GM21786 (cell line): Measurements from ENCODE around the gene KDM8.

Experiments
- ATAC-seq: cut with Tn5 transposase; IDR thresholded peaks from one replicate; pipeline ENCODE4 v1.9.1; 2021; ENCODE audit not compliant: unreplicated experiment

KDM8 gene

DNA sequence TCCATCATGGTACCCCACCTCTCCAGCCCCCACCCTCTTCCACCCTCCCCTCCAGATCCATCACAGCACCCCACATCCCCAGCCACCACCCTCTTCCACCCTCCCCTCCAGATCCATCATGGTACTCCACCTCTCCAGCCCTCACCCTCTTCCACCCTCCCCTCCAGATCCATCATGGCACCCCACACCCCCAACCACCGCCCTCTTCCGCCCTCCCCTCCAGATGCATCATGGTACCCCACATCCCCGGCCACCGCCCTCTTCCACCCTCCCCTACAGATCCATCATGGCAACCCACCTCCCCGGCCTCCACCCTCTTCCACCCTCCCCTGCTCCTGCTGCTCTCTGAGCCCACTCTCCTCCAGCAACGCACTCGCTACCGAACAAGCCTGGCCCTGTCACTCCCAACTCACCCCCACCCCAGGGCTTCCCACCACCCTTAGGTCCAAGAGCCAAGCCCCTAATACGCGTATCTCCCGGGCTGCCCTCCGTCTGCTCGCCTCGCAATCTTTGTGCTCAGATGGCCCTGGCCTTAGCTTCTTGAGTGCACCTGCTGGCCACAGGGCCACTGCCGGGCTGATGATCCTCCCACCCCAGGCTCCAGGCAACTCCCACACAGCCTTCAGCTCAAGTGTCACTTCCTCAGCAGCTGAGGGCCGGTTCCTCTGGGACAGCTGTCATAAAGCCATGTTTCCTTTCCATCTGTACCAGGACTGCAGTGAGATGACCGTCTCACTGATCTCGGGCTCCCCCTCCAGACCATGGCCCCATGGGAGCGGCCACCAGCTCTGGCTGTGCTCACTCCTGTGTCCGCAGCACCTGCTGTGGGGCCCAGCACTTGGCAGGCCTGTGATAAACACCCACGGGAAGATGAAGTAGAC is 25.5 kb downstream of the KDM8 start:
- no peak for ATAC-seq

DNA sequence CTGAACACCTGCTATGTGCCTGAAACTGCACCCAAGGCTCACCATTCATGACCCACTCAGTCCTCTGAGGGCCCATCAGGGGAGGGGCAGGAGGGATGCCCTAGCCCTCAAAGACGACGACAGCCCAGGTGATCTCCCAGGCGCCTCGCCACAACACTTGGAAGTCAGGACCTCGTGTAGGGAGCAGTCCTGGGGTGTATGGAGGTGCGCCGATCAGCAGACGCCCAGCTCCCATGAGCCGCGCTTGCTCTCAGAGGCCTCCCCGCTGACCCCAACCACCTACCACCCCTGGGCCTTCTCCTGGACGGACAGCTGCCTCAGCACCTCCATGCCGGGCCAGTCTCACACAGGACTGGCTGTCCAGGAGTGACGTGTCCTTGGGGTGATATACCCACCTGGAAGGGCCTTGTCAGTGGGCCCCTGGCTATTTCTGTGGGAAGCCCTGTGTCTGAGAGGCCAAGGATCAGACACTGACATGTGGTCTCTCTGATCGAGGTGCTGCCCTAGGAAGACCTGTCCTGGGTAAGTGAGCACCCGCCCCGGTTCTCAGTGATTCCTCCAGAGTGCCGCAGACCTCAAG is 26.7 kb downstream of the KDM8 start:
- no peak for ATAC-seq

DNA sequence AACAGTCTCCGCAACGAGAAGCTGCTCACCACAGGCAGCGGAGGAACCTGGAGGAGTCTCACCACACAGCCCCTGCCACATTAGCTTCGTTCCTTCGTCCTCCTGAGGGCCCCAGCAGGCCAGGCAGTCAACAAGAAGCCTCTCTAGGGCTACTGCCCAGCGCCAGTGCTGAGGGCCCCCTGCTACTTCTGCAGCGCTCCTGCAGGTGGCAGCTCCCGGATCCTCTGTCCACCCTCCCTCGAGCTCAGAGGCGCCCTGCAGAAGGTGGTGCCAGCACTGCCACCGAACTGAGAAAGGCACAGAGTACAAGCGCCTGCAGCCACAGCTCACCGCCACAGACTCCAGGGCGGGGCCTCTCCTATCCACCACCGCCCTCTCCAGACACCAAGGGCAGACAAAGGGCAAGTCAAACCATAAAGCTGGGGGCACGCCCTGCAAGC is 27.3 kb downstream of the KDM8 start:
- no peak for ATAC-seq

DNA sequence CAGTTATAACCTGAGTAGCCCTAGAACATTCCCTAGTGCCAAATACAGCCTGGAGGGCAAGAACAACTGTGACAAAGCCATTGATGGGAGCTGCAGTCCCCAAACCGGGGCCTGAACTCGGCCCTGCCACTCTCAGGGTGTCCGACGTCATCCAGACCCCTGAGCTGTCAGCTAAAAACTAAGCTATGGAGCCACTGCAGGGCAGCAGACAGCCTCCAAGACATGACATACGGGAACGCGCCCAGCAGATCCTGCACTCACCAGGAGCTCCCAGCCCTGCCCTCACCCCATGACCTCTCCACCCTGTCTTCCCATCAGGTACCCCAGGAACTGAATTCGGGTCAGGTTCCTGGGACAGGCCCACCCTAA is 28.4 kb downstream of the KDM8 start:
- no peak for ATAC-seq

DNA sequence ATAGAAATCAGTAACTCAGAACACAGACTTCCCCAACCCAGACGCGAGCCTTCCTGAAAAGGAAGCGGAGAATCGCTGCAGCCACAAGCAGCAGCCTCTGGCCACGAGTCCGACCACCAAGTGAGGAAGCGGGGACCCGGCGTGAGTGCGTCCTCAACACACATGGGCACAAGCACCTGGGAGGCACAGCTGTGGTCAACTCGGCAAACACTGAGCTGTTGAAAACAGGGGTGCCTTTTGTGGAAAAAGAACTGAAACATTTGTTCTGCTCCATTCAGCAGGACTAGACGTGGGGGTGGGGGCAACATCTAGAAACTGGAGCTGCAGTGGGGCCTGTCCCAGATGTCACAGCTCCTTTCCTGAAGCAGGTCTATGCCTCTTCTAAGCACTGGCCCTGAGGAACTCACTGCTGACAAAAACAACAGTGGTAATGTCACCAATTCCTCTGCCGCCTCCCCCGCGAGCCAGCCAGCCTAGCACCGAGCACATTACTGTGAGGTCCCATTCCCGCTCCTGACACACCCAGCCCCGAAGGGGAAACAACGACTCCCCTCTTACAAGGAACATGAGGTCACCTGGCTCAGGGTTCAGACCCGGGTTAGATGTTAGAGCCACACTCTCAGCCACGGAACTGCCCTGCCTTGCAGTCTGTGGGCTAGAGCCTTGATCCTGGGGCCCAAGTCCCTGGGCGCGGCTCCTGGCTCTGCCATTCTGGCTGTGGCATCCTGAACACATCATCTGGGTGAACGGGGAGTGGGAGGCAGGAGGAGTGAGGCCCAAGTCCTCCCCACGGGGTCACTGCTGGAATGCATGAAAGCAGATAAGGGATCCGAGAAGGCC is 29.0 kb downstream of the KDM8 start:
- ATAC-seq = peak; percentile 62

DNA sequence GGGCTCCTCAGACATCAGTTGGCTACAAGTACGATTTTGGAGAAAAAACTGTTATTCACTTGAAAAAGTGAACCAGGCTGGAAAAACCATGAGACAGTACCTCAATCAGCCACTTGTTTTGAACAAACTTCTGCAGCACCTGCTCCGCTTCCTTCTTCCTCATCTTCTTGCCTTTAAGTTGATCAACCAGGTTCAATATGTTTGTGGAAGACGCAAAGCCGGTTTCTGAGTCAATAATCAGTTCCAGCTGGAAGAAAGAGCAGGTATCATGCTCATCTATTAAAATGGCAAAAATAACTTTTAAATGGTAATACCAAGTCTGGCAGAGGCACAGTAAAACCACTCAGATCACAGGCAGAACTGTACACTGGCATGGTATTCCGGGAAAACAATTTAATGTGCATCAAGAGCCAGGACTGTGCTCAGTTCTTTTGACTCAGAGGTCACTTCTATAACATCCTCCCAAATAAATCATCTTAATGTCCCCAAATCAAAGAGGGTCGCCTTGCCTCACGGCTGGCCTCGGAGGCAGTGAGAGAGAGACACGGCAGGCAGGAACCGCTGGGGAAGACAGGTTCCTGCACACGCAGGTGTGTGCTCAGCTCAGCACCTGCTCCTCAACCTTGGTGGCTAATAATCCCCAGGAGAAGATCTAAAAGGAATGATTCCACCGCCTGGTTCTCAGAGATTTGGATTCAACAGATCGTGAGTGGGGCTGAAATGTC is 29.7 kb downstream of the KDM8 start:
- no peak for ATAC-seq

DNA sequence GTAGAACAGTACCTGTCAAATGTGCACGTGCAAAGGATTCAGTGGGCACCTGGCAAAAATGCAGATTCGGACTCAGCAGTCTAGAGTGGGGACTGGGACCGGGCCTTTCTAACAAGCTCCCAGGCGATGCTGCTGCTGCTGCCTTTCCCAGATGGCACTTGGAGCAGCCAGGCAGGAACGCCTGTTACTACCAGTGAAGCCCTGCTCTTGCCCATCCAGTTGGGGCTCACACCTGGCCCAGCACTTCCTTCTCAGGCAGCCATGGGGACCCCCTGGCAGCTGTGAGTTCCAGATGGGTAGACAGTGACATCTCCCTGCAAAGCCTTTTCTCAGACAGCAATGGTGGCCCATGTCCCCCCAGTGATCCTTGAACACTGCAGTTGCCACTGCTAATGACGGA is 30.4 kb downstream of the KDM8 start:
- no peak for ATAC-seq

DNA sequence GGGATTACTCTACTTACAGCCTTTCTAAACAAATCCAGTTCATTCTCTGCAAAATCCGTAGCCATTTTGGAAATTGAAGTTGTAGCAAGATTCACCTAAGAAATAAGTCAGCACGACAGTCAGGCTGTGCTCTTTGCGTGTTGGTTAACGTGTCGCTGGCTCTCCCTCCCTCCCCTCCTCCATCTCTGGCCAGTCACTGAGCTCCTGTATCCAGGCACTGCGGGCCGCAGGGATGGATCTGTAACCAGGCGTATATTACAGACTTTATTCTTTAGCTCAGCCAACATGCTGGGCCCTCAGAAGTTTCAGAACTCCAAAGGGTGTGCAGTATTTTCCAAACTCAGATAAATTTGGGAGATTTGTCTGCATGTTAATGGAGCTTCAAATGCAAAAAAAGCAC is 30.8 kb downstream of the KDM8 start:
- no peak for ATAC-seq

DNA sequence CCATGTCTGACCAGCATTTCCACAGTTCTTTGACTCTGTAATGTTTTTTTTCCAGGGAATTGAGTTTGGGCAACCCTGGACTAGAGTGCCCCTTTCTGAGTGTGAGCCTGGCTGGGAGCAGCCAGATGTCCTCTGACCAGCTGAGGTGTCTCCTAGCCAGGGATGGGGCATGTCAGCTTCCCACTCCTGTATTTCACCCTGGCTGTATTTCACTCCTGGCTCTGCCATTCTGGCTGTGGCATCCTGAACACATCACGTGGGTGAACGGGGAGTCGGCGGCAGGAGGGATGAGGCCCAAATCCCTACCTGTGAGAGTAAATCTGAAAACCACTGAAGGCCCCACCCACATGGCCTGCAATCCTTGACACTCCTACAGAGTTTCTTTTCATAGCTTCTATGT is 31.3 kb downstream of the KDM8 start:
- no peak for ATAC-seq

DNA sequence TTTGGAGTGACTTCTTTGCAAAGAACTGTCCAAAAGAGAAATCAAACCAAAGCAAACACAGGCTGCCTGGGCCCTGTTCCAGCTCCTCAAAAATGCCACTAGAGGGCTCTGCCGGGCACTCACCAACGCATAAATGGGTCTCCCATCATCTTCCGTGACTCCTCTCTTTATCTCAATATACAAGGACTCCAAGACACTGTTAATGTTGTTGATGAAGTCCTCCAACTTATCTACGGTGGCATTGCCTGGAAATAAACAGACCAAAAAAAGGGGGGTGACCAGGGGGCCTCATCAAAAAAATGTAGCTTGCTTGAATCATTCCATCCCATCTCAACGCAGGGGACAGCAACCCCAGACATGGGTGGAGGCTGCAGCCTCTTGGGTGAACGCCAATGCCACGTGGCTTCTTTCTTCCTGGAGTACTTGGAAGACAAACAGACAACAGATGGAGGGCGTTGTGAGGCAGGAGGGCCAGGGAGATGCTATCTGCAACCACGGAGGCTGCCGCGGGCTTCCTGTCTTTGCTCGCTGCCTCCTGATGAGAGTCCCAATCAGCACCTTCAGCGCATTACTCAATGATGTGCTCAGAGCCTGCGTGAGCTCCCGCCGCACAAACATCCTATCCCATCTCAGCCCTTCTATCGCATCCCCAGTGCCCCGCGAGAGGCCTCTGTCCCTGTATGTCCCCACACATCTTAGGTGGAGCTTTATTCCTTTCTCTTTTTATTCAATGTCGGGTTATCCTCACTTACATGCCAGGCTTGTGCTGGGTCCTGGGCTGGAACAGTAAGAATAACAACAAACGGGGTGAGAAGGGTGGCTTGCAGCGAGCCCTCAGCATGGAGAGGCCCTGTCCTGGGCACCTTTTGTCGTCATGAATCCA is 32.0 kb downstream of the KDM8 start:
- ATAC-seq = no peak

DNA sequence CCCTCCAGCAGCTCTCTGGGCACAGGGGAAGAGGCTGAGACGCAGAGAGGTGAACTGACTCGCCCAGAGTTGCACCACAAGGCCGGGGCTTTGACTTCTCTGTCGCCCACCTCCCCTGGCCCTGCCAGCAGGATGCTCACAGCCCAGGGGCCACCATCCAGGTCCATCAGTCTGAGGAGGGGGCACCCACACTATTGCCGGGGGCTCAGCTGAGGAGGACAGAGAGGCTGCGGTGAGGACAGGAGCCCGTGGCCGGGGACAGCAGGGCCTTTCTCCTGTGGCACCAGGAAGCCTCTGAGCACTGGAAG is 32.6 kb downstream of the KDM8 start:
- no peak for ATAC-seq

DNA sequence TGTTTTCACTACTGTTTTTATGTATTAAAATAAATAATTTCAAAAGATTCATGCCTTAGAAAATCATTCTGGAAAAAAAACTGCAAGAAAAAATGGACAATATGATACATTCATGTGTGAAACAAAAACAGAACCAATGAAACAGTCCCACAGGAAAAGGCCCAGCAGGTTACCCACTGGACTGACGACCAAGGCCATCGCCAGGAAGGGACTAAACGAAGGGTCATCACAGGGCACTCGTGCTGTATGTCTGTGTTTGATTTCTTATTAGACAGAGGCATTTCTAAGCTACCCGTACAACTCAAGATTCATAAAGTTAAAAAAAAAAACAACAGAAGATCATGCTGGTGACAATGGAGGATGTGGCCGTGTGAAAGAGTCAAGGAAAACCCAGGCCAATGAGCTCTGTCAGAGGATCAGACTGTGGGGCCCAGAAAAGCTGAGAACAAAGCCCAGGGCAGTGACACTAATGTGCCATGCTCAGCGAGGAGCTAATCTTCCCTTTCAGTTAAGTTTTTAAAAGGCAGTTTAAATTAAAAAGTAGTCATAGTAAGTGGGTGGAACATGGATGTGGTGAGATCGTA is 33.4 kb downstream of the KDM8 start:
- no peak for ATAC-seq

DNA sequence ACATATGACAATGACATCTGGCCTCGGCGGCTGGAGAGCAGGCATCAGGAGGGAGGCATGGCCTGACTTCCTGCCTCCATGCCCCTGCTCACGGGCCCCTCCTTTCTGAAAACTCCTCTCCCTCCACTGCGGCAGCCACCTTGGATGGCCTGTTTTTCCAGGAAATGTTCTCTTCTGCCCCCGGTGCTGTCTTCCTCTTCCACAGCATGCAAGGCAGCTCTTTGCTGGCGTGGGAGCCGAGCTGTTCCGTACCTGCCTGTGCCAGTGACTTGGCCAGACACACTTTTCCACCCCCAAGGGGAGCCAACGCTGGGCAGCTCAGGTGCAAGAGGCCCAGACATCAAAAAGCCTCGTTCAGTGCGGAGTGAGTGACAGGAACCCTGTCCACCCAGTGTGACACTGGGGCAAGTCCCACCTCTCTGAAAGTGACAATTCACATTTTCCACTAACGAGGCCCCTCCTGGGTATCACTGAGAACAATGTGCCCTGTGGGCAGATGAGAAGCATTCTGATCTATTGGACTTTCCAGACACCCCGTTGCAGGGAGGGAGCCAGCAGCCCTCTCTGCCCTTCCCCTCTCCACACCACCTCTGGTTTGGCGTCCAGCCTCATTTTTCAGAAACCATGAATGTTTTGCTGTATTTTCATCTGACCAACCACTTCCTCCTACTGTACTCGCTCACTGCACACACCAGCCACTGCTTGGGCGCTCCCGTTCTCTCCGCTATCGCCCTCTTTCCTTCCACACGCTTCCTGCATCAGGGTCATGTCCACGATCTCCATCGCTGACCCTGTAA is 34.1 kb downstream of the KDM8 start:
- peak; percentile 69 for ATAC-seq

DNA sequence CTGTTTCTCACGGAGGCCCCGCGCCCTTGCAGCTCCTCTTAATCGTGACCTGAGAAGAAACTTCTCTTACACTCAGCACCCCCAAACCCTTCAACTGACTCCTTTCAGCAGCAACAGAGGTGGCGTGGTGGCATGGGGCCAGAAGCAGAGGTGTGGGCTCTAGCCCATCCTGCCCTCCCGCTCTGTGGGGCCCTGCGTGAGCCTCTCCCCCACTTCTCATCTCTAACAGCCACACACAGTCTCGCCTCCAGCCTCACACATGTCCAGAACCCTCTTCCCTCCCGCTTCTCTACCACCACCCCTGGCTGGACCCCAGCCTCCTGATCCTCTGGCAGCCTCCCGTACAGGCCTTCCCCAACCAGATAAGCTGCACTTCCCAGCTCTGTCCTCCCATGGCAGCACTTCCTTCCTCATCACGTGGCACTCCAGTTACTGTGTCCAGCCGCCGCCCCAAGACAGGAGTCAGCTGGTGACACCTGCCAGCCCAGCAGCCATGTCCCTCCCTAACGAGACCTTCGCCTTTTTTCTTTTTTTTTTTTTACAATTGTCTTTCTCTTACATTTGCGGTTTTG is 34.8 kb downstream of the KDM8 start:
- peak; percentile 6 for ATAC-seq

DNA sequence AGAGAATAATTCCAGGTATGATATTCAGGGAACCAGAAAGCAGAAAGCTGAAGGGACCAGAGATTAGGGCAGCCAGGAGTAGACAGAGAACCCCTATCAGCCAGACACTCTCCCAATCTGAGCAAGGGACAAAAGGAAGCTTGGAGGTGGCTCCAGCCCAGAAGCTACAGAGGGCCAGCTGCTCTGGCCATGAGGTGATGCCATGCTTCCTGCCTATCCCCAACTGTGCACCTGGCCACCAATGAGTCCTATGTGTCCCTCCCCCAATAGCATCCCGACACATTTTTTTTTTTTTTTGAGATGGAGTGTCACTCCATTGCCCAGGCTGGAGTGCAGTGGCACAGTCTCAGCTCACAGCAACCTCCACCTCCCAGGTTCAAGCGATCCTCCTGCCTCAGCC is 35.3 kb downstream of the KDM8 start:
- ATAC-seq = no peak

DNA sequence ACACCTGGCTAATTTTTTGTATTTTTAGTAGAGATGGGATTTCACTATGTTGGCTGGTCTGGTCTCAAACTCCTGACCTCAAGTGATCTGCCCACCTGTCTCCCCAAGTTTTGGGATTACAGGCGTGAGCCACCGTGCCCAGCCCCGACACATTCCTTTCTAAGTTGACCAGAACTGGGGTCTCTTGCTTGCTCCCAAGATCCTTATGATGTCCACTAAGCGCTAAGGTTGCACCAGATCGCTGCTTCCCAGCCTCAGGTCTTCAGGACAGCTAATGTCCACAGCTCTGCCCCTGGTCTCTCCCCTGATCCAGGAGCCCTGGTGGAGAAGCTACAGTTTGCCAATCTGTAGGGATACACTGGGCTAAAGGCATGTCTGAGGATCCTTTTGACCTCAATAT is 35.7 kb downstream of the KDM8 start:
- ATAC-seq = no peak

DNA sequence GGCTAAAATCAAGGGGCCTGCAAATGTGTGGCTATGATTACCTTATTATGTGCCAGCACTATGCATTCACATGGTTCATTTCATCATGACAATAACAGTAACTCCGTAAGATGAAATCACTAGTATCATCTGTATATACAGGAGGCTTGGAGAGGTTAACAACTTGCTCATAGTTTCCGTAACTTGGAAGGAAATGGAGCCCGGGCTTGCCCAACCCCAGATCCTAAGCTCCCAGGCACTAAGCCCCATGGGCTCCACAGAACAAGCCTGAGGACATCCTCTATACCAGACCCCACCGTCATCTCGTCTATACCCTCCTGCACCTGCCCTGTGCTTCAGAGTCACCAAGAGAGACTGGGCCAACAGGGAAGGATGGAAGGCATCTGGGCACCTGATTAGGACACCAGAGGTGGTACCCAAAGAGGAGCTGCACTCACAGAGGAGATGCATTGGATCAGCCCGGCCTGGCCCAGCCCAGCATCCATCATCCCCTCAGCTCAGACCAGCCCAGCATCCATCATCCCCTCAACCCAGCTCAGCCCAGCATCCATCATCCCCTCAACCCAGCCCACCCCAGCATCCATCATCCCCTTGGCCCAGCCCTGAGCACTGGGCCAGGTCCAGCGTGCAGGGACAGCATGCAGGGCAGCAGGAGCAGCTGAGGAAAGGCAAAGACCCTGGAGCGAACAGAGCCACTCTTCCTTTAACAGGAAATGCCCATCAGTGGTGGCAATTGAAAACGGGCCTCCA is 36.8 kb downstream of the KDM8 start:
- no peak for ATAC-seq

DNA sequence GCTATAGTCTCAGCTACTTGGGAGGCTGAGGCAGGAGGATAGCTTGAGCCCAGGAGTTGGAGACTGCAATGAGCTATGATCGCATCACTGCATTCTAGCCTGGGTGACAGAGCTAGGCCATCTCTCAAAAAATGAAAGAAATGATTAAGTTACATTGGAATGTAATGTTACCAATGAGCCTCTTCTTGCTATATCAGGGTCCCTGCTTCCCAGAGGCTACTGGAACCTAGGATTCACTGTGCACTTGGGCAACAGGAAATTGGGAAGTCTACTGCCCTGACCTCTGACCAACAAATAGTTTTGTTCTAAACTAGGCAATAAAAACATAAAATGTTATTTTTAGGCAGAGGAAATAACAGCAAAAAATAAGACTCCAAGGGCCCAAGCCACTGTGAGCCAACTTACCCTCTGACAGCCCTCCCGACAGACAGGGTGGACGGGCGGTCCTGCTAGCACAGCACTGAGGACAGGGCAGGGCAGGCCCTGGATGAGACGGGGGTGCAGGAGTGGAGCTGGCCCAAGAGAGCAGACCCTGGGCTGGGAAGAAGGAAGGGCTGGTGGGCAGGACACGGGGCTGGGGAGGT is 37.7 kb downstream of the KDM8 start:
- ATAC-seq = no peak
